Fibroblast of villous mesenchyme (primary cell): ENCODE results near the gene RAB23. TPM values are rescaled to one million over a fixed set of nuclear protein-coding genes. Genes with fewer than 3 reads are reported as not detected.

Experiments used
- DNase-seq: peaks from one replicate; pipeline ENCODE4 v3.0.0-alpha.2; 2010; ENCODE audit warnings: low read depth
- H3K4me3 ChIP-seq: 2 replicates; pipeline ENCODE4 v1.5.1; 2011; ENCODE audit warnings: low read depth, mild to moderate bottlenecking, low read length
- CTCF ChIP-seq: IDR thresholded peaks from 2 replicates; pipeline ENCODE4 v1.5.1; 2012; ENCODE audit warnings: low read depth, mild to moderate bottlenecking, low read length; ENCODE audit not compliant: insufficient read depth
- total RNA-seq: library from RNA; depleted of rRNA; stranded (reverse); fragments of >200 nt; gene quantifications from 2 replicates; pipeline ENCODE4 v1.2.3, GENCODE V29; 2012

The RAB23 gene
- 58.7 and 63.5 TPM in 2 replicates for total RNA-seq

DNA sequence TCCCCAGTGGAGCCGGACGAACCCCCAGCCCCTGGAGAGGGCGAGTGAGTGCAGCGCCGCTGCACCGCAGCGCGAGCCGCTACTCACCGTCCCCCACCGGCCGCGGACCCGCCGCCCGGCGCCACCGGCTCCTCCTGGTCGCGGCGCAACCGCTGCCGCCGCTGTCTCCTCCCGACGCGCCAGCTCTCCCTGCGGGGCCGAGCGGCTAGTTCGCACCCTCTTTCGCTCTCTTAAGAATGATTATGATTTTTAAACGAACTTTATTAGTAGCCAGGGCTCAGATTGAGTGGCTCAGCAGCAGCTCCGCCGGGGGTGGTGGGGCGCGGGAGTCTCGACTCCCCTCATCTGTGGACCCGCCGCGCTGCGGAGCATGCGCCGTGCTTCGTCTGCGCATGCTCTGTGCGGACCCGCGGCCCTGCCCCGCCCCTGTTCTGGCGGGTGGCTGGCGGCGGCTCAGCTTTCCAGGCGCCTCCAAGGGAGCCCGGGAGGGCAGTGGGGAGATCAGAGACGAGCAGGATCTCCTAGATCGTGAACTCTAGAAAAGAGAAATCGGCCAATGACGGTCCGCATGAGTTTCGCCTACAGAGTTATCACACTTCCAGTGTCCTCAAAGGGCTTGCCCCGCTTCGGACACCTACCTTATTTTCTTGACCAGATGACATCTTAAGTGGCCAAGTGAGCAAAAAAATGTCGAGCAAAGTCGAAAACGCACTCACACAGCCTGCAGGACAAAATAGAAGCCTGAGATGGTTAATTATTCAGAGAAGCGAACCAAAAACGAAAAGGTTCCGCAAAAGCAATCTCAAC, at the start of gene RAB23:
Gene RAB23 (minus strand): TSS at position 372 of the 807 bp plus-strand sequence. CDS start 11,927 bp downstream, outside the sequence.
- no peak for TF ChIP-seq CTCF
- peak within 1 kb of the TSS; percentile 94 for H3K4me3 ChIP-seq
- peak; percentile 88 for DNase-seq

- no peak for DNase-seq
- TF ChIP-seq CTCF = no peak
- no peak overlapping the region for H3K4me3 ChIP-seq
These were observed 46.2 kb upstream of the RAB23 start for GRCh38 chr6:57268294-57268640.

- peak; percentile 99 for DNase-seq
- peak; percentile 64 for TF ChIP-seq CTCF
- H3K4me3 ChIP-seq = no peak overlapping the region
These were observed 45.6 kb upstream of the RAB23 start for GRCh38 chr6:57267586-57268293.

DNA sequence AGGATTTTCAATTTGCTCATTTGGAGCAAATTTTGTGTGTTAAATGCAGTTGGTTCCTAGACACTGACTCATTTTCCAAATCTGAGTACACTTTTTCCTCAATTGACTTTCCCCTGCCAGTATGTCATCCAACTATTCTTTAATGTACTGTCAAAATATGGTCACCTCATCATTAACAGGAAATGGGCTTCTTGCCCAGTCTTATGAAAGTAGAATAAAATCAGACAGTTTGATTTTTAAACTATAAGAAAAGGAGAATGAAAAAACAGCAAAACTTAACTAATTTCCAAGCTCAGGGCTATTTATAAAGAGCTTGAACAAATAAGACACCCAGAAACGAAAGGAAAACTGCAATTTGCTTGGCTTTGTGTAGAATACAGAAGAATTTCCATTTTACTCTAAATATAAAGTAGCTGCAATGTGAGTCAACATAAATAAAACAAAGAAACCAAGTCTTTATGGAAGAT, 43.7 kb upstream of the RAB23 start:
- peak; percentile 58 for DNase-seq
- no peak overlapping the region for H3K4me3 ChIP-seq
- no peak for TF ChIP-seq CTCF

DNA sequence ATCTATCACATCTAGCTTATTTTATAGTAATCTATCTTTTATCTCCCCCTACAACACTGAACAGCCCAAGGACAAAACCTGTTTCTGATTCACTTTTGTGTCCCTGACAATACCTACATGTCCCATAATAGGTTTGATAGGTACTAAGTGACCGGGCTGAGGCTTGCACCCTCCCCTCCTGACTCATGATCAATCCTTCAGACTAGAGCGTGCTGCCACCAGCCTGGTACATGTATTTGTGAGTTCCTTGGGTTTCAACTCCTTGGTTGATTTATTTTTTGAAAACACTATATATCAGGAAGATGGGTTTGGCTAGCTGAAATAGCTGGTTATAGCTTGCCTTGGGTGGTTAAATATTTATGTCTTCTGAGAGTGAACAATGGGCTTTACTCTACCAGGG, 41.6 kb upstream of the RAB23 start:
- DNase-seq = no peak
- TF ChIP-seq CTCF = no peak
- no peak overlapping the region for H3K4me3 ChIP-seq

GRCh38 chr6:57262901-57263694, 41.0 kb upstream of the RAB23 start:
- H3K4me3 ChIP-seq = no peak overlapping the region
- no peak for TF ChIP-seq CTCF
- peak; percentile 87 for DNase-seq
